ENCODE results near the gene AKAP6.

AKAP6 gene

DNA sequence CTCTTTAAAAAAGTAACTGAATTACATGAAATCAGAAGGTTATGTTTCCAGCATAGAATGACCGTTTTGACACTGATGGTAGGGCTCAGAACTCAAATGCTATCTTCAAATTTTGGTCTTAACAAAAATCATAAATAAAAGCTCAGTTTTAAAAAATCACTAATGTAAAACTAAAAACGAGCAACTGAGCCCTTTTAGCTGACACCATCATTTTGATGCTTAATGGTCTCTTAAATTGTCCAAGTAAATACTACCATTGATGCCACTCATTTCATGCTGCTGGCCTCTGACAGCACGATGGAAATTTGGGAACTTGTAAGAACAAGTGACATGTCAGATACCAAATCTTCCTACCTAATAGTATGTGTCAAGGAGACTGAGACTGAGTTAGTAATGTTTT is 205.0 kb downstream of the AKAP6 start:
- DNase-seq (ENCODE audit: low read depth) = no peak

DNA sequence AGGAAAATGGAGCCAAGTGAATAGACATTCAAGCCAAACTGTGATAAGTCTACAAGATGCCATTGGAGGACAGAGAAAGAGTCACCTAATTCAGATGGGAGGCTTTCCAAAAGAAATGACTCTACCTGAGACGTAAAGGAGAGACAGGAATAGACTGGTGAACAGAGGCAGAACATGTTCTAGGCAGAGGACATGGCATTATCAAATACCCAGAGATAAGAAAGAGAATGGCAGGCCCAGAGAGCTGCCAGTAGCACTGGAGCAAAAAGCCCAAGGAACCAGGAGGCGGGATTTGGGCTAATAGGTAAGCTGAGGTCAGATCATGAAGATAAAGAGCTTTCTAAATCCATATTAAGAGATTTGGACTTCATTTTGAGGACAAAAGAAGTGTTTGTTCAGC is 207.1 kb downstream of the AKAP6 start:
- DNase-seq (ENCODE audit: low read depth) = no peak

DNA sequence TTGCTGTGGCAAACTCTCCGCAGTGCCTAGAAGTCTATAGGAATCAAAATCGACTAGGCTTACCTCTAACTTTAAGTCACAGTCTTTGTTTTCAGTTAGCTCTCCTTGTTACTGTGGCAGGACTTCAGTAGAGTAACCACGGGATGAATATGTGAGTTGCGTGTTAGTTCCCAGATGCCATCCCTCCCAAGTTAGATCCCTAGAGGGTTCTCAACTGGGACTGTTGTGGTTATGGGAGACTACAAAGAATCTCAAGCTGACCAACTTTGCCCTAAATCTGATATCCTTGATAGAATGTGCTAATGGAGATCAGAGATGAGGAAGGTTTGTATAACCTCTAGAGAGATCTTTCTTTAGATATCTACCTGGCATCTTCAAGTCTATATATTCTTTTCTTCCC is 208.1 kb downstream of the AKAP6 start:
- no peak for DNase-seq (ENCODE audit: low read depth)

DNA sequence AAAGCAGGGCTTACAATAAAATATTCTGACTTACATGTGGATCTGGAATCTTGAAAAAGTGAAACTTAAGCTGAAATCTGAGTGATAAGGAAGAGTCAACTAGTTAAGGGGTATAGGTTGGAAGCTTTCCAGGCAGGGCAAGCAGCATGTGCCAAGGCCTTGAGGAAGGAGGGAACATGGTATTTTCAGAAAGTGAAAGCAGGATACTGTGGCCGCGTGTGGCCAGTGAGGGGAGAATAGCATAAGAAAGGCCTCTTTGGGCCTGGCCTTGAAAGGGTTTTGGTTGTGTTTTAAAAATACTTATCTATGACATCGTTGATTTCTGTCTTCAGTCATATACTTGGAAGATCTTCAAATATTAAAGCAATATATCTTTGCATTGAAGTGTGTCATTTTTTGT is 213.4 kb downstream of the AKAP6 start:
- DNase-seq (ENCODE audit: low read depth) = no peak

DNA sequence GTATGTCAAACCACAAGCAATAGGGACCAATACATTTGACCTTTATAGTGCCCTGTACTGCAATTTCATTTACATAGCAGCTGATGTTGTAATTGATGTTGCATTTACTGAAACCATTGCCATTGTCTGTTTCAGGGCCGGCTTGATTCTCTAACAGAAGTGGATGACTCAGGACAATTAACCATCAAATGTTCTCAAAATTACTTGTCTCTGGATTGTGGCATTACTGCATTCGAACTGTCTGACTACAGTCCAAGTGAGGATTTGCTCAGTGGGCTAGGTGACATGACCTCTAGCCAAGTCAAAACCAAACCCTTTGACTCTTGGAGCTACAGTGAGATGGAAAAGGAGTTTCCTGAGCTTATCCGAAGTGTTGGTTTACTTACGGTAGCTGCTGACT is 216.0 kb downstream of the AKAP6 start:
- DNase-seq (ENCODE audit: low read depth) = no peak

DNA sequence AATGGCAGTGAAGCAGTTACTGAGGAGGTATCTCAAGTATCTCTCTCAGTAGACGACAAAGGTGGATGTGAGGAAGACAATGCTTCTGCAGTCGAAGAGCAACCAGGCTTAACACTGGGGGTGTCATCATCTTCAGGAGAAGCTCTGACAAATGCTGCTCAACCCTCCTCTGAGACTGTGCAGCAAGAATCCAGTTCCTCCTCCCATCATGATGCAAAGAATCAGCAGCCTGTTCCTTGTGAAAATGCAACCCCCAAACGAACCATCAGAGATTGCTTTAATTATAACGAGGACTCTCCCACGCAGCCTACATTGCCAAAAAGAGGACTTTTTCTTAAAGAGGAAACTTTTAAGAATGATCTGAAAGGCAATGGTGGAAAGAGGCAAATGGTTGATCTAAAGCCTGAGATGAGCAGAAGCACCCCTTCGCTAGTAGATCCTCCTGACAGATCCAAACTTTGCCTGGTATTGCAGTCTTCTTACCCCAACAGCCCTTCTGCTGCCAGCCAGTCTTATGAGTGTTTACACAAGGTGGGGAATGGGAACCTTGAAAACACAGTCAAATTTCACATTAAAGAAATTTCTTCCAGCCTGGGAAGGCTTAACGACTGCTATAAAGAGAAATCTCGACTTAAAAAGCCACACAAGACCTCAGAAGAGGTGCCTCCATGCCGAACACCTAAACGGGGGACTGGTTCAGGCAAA is 216.6 kb downstream of the AKAP6 start:
- DNase-seq (ENCODE audit: low read depth) = no peak

DNA sequence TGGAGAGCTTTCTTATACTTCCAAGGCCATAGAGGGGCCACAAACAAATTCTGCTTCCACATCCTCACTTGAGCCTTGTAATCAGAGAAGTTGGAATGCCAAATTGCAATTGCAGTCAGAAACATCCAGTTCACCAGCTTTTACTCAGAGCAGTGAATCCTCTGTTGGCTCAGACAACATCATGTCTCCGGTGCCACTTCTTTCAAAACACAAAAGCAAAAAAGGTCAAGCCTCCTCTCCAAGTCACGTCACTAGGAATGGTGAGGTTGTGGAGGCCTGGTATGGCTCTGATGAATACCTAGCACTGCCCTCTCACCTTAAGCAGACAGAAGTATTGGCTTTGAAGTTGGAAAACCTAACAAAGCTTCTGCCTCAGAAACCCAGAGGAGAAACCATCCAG is 217.1 kb downstream of the AKAP6 start:
- DNase-seq (ENCODE audit: low read depth) = no peak

DNA sequence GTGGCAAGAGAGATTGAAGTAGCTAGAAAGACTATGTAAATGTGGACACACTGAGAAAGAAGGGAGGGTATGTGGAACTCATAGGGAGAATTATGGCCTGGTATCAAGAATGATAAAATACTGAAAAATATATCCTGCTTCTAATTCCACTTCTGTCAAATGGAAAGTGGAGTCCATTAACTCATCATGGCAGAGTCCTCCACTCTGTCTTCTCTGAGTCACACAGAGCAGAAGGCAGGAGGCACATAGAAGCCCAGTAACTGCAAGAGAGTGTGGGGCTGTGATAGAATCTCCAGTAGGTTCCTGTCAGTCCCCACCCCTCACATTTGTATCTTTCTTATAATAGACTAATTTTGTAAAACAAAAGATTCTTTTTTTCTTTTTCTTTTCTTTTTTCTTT is 223.7 kb downstream of the AKAP6 start:
- no peak for DNase-seq (ENCODE audit: low read depth)

DNA sequence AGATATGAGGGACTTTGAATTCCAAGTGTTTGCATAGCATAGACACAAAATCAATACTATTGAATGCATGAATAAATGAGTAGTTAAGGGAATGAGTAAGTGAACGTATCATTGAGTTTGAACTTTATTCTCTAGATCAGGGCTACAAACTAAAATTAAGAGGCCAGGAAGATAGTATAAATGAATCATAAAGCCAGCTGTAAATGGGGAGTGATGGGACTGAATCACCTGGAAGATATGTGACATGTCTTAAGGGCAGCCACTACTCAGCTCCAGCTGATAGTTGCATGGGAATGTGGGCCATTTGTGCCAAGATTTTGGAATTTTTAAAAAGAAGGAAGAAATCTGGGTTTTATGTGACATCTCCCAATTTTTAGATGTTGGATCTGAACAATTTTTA is 229.9 kb downstream of the AKAP6 start:
- DNase-seq (ENCODE audit: low read depth) = no peak

DNA sequence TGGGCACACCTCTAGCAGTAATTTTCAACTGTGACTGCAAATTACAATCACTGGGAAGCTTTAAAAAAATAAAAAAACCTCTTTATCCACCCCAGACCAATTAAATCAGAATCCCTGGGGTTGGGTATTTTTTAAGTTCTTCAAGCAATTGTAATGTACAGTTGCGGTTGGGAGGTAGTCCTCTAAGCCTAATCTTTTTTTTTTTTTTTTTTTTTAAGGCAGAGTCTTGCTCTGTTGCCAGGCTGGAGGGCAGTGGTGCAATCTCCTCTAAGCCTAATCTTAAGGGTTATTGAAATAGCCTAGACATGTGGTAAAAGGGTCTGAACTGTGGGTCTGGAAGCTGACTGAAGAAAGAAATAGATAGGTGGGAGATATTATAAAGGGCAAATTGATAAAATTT is 230.5 kb downstream of the AKAP6 start:
- no peak for DNase-seq (ENCODE audit: low read depth)

DNA sequence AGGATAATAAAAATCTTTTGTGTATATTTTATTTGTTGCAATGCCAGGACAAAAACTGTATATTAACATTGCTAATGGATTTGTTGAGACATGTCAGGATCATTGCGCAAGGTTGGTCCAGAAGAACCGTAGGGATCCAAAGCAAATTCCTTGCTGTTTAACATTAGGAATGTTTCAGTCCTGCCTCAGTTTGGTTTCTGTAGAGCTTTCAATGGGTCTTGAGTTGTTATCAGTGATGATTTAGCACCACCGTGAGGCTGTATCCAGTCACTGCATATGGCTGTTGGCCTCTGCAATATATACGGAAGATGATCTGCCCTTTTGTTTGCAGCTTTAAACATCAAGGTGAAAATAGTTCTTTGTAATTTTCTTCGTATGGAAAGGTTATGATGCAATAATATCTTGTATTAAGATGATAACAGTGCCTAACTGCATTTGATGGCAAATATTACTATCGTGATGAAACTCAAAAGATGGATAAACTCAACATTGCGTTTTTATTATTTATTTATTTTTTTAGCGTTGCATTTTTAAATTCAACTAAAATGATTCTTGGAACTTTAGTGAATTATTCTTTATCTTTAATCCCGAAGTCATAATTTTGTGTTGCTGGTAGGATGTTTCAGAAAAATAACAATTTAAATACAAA is 231.2 kb downstream of the AKAP6 start:
- DNase-seq (ENCODE audit: low read depth) = no peak

DNA sequence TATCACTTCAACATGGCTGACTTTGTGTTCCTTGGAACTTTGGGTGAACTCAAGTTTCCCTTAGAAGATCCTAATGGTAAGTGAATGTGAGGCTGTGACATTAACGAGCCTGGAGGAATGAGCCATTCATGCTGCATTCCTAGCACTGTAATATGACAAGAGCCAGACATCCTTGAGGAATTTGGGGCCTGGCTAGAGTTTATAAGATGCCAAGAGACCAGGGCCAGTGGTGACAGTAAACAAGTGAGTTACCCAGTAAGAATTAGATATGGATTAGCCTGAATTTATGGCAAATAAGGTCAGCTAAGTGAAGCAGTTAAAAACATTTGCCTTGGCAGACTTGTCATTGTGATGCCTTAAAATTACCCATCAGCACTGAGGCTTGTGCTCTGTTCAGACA is 232.4 kb downstream of the AKAP6 start:
- DNase-seq (ENCODE audit: low read depth) = no peak

DNA sequence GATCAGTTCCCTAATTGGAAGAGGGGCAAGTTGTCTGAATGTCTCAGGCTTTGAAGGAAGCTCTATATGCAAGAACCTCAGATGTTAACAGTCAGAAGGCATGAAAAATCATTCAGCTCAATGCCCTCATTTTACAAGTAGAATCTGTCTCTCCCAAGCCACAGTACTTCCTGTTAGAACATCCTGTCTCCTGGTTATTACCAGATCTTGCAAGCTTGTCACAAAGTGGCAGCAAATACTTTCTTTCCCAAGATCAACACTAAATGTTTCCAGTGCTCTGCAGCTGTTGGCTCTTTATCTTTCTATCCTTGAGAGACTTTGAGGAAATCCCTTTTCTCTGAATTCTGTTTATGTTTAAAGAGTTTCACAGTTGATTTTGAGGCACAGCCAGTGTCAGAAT is 235.5 kb downstream of the AKAP6 start:
- DNase-seq (ENCODE audit: low read depth) = no peak

DNA sequence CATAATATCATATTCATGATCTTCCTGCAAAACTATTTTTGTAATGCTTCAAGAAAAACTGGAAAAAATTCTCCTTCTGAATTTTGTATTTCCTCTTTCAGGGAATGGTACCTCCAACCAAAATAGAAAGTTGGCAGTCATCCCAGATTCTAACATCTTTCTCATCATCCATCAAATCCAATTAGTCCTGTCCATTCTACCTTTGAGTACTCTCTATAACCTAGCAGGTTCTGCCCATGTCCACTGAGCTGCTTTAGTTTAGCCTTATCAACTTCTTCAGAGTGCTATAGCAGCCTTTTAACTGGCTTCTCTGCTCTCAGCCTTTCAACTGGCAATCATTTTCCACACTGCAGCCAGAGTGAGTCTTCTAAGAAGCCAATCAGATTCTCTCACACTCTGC is 236.2 kb downstream of the AKAP6 start:
- no peak for DNase-seq (ENCODE audit: low read depth)

DNA sequence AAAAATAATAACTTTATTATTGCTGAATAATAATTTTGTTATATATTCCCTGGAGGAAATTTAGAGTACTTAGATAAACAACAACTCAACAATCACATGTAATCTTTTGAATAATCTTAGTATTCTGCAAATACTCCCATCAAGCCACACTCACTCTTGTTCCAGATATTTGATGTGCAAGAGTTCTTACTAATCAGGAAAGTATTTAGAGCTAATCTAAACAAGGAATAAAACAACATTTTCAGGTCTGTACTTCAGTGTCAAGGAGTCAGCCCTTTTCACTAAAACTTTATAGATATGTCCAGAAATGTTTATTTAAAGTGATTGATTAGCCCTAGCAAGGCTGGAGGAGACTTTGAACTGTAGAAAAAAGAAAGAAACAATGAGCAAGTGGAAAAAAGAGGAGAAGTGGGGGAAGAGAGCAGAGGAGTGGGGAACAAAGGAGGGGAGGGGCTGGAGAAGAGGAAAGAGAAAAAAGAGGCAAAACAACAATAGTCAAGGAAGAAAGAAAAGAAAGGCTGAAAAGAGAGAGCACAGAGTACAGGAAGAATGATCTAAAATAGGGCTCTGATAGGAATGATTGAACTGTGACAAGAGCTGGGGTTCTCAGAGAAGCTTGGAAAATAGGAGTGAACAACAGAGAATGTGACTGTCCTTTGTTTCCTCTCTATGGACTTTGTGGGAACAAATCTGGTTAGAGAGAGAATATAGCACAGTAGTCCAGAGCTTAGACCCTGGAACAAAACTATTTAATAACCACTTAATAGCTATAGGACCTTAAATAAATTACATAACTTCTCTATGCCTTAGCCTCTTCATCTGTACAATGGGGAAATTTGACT is 238.7 kb downstream of the AKAP6 start:
- DNase-seq (ENCODE audit: low read depth) = no peak

DNA sequence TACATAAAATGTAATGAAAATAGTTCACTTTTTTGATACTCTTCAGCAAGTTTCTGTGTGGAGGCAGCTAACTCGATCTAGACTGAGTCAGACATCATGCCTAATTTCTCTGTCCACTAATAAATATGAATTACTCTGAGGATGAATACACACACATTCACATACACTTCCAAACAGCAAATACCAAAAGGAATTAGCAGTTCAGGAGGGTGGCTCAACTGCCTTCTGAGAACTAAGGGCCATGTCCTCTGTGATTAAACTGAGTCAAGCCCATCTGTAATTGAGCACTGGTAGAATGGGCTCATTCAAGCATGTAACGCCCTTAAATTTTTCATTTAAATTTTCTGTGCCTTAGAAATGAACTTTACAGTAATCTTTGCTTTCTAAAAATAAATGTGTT is 242.5 kb downstream of the AKAP6 start:
- no peak for DNase-seq (ENCODE audit: low read depth)

DNA sequence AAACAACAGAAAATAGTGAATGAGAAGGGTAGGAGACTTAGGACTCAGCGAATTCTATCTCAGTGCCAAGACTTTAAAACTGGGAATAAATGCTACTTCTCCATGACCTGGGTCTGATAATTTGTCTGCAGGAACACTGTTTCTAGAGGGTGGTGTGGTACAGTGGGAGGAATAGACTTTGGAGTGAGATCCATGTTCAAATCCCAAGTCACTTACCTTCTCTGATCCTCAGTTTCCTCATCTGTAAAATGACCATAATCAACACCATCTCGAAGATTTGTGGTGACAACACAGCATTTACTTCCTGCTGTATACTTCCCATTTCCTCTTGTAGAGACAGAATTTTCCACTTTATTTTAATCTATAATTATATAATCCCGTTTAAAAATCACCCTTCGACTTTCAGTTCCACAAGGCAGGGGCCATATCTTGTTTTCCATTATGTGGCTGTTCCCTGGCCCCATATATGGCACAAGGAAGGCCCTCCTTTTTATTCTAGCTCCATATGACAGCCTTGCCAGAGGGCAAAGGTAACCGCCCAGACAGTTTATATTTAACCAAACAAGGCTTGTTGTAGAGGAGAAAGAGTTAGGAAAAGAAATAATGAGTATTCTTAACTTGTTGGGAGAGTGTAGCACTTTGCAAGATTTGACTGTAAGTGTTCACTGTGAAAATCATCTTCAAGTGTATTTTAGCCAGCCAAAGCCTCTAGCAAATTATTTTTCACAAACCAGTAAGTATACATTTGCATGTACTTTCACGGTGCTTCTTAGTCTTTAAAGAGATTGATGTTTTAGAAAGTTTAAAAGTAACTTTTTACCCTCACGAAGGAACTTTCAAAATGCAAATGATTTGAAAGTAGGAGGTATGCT is 243.1 kb downstream of the AKAP6 start:
- no peak for DNase-seq (ENCODE audit: low read depth)

DNA sequence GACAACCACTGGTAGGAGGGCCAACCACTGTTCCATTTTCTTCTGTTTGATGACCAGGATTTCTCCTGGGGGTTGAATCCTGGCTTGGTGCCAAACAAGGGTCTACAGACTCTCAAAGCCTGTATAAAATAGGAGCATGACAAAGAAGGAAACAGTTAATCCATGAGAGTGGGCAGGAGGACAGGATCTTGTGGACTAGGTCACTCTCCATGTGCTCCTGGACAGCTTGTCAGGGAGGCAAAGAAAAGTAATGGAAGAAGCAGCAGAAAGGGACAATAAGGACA is 243.7 kb downstream of the AKAP6 start:
- no peak for DNase-seq (ENCODE audit: low read depth)

DNA sequence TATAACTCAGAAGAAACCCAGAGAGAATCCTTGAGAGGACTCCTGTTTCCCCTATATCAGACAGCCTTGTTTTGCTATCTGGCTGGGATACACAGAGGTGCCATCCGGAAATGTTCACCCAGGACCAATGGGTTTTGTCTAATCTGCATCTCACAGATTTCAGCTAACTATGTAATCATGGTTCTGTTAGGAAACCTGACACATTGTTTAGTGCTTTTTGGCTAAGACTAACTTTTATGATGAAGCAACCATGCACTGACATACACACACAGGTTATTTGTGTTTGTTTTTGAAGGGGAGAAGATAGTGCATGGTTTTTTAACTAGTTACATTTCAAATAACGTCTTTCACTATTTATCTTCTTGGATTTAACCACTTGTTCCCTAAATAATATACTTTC is 245.2 kb downstream of the AKAP6 start:
- DNase-seq (ENCODE audit: low read depth) = no peak

DNA sequence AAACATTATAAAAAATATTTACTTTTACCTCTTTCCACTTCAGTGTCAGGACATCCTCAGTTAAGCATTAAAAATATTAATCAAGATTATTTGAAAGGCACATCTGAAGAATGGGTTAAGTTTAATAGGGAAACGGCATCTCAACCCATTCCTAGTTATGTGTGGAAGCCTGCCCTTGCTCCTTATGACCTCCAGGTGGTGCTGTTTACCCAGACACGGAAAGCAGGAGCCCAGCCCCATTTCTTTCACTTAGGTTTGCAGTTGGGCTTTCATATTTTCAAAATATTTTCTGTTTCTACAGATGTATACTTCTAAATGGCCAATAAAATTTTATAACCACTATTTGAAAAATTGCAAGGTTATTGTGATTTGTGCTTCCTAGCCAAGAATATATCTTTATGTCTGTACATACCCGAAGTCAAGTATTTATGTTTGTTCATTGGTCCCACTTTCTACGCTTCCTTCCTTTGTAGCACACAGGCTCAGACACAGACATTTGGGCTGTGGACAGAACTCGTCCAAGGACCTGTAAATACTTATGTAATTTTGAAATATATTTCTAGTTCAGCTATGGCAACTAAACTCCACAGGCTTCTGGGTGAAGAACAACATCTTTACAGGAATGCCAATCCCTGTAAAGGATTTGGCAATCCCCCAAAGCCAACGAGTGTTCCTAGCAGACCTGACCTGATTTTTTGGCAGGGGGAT is 247.1 kb downstream of the AKAP6 start:
- peak; percentile 18 for DNase-seq (ENCODE audit: low read depth)

DNA sequence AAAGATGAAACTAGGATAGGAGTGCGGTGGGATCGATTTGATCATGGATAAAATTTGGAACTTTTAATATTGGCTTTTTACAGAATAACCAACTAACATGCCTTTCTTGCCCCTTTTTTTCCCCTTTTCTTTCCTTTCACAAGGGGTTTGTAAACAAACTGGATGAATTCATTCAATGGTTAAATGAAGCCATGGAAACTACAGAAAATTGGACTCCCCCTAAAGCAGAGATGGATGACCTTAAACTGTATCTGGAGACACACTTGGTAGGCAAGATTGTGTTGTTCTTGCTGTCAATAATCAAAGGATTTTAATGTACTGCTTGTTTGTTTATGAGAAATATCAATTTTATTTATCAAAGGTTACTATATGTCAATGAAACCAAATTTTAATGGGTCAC is 247.9 kb downstream of the AKAP6 start:
- no peak for DNase-seq (ENCODE audit: low read depth)

DNA sequence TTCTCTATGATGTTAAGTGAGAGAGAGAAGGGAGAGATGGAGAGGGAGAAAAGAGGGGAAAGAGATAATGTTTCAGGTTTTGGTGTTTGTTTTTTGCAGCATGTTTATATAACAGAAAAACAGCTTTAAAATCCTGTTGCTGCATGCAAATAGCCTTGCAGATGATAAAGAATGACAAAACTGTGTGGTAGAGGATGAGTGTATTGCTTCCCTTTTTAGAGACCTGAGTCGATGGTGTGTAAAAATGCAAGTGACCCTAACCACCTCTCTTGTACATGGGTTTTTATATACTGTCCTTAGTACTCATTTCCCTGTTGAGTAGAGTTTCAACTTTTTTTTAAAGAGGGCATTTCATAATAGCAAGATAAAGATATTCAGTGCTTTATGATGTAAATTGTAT is 249.1 kb downstream of the AKAP6 start:
- DNase-seq (ENCODE audit: low read depth) = no peak

All from CMK (cell line).